KG1 (cell line): ENCODE results near the gene BACH2.
"Not testable (repeated sequence)": the region's sequence is repeated elsewhere in the genome, so short reads cannot be mapped to it uniquely, and the experiment has no call there.

Experiments used
- DNase-seq: peaks from one replicate; lab custom pipeline; 2025; lab: John Stamatoyannopoulos, UW

Gene BACH2

DNA sequence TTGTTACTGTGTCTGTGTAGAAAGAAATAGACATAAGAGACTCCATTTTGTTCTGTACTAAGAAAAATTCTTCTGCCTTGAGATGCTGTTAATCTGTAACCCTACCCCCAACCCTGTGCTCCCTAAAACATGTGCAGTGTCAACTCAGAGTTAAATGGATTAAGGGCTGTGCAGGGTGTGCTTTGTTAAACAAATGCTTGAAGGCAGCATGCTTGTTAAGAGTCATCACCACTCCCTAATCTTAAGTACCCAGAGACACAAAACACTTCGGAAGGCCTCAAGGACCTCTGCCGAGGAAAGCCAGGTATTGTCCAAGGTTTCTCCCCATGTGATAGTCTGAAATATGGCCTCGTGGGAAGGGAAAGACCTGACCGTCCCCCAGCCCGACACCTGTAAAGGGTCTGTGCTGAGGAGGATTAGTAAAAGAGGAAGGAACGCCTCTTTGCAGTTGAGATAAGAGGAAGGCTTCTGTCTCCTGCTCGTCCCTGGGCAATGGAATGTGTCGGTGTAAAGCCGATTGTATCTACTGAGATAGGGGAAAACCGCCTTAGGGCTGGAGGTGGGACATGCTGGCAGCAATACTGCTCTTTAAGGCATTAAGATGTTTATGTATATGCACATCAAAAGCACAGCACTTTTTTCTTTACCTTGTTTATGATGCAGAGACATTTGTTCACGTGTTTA, 405.7 kb downstream of the BACH2 start:
- DNase-seq: not testable (repeated sequence)

DNA sequence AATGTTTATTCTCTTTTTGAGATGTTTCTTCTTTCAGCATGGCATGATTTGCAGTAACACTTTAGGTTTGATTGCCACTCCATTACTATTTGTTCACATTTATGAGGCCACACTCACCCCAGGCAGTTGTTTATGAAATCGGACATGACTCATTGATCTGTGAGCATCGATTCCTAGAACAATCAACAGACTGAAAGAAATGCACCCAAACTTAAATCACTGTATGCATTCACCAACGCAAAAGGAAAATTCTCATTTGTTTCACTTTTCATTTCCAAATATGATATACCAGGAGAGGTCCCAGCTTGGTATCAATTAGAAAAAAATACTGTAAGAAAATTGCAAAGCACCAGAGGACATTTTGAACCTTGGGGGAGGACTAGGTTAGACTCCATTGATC, 407.8 kb downstream of the BACH2 start:
- DNase-seq: no peak

- no peak for DNase-seq
These were observed 408.5 kb downstream of the BACH2 start for GRCh38 chr6:89888138-89888514.

GRCh38 chr6:89887452-89888137, 409.0 kb downstream of the BACH2 start:
- DNase-seq: no peak

GRCh38 chr6:89886378-89887120, 410.1 kb downstream of the BACH2 start:
- DNase-seq: no peak
